GM12865 (cell line): Measurements from ENCODE around the gene SRGAP2C.
"Not testable (repeated sequence)": the region's sequence is repeated elsewhere in the genome, so short reads cannot be mapped to it uniquely, and the experiment has no call there.

Experiments used
- DNase-seq: peaks from one replicate; pipeline ENCODE4 v3.0.0; 2010; ENCODE audit warnings: low read depth
- H3K4me3 ChIP-seq: 2 replicates; pipeline ENCODE4 v1.5.1; 2011; ENCODE audit warnings: mild to moderate bottlenecking, low read depth, low read length, control low read depth
- TF ChIP-seq, protein P1 (sequence below): IDR thresholded peaks from 2 replicates; pipeline ENCODE4 v1.5.1; 2011; ENCODE audit warnings: low read length, control low read depth, low read depth, inconsistent platforms; ENCODE audit not compliant: insufficient read depth; ENCODE audit errors: missing control alignments

Gene SRGAP2C

DNA sequence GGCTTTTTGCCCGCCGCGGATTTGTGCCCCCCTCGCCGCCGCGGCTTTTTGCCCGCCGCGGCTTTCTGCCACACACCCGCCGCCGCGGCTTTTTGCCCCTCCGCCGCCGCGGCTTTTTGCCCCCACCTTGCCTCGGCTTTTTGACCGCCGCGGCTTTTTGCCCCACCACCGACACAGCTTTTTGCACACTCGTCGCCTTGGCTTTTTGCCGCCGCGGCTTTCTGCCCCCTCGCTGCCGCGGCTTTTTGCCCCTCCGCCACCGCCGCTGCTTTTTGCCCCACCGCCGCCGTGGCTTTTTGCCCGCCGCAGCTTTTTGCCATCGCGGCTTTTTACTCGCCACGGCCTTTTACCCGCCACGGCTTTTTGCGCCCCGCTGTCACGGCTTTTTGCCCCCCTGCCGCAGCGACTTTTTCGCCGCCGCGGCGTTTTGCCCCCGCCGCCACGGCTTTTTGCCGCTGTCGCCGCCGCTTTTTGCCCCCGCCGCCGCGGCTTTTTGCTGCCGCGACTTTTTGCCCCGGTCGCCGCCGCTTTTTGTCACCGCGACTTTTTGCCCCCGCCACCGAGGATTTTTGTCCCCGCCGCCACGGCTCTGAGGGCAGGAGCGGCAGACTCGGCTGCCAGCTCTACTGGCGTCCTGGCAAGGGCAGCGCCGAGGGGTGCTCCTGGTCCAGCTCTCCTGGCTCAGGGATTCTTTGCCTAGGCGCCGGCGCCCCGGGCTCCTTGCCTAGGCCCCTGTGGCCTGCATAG, 211.7 kb downstream of the SRGAP2C start:
- not testable (repeated sequence) for DNase-seq
- peak overlapping the region; percentile 41 for H3K4me3 ChIP-seq

GRCh38 chr1:121397101-121397500, 212.3 kb downstream of the SRGAP2C start:
- H3K4me3 ChIP-seq = peak overlapping the region; percentile 41; the same call in 1 of the 2 replicates
- not testable (repeated sequence) for DNase-seq

DNA sequence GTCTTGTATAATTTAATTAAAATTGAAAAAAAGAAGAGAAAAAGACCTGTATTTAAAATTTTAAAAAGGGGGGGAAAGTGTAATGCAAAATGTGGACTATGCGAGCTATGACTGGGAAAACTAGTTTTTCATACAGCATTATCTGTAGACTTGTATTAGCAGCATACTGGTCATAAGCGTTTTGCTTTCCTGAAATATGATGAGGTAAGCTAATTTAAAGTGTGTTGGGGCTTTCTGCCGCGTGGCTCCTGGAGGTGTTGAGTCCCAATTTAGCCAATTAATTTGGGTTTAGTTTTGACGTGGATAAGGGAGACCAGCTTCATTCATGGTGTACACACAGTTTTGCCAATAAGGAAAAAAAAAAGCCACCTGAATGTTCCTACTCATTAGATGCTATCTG, 214.4 kb downstream of the SRGAP2C start:
- DNase-seq, H3K4me3 ChIP-seq: not testable (repeated sequence)

DNA sequence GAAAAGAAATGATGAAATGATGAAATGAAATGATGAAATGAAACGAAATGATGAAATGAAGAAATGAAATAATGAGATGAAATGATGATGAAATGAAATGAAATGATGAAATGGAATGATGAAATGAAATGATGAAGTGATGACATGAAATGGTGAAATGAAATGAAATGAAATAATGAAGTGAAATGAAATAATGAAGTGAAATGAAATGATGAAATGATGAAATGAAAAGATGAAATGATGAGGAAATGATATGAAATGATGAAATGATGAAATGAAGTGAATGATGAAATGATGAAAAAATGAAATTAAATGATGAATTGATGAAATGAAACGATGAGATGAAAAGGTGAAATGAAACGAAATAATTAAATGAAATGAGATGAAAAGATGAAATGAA, 215.3 kb downstream of the SRGAP2C start:
- not testable (repeated sequence) for H3K4me3 ChIP-seq, DNase-seq

GRCh38 chr1:121400541-121401310, 216.0 kb downstream of the SRGAP2C start:
- H3K4me3 ChIP-seq, DNase-seq: not testable (repeated sequence)

DNA sequence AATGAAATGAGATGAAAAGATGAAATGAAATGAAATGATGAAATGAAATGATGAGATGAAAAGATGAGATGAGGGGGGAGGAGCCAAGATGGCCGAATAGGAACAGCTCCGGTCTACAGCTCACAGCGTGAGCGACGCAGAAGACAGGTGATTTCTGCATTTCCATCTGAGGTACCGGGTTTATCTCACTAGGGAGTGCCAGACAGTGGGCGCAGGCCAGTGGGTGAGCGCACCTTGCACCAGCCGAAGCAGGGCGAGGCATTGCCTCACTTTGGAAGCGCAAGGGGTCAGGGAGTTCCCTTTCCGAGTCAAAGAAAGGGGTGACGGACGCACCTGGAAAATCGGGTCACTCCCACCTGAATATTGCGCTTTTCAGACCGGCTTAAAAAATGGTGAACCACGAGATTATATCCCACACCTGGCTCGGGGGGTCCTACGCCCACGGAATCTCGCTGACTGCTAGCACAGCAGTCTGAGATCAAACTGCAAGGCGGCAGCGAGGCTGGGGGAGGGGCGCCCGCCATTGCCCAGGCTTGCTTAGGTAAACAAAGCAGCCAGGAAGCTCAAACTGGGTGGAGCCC, 216.7 kb downstream of the SRGAP2C start:
- not testable (repeated sequence) for DNase-seq
- peak overlapping the region; percentile 18; the same call in 1 of the 2 replicates for H3K4me3 ChIP-seq

DNA sequence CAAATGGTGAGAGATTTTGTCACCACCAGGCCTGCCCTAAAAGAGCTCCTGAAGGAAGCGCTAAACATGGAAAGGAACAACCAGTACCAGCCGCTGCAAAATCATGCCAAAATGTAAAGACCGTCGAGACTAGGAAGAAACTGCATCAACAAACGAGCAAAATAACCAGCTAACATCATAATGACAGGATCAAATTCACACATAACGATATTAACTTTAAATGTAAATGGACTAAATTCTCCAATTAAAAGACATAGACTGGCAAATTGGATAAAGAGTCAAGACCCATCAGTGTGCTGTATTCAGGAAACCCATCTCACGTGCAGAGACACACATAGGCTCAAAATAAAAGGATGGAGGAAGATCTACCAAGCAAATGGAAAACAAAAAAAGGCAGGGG, 218.5 kb downstream of the SRGAP2C start:
- not testable (repeated sequence) for H3K4me3 ChIP-seq, DNase-seq

- no peak for DNase-seq
- TF ChIP-seq, protein P1, sequence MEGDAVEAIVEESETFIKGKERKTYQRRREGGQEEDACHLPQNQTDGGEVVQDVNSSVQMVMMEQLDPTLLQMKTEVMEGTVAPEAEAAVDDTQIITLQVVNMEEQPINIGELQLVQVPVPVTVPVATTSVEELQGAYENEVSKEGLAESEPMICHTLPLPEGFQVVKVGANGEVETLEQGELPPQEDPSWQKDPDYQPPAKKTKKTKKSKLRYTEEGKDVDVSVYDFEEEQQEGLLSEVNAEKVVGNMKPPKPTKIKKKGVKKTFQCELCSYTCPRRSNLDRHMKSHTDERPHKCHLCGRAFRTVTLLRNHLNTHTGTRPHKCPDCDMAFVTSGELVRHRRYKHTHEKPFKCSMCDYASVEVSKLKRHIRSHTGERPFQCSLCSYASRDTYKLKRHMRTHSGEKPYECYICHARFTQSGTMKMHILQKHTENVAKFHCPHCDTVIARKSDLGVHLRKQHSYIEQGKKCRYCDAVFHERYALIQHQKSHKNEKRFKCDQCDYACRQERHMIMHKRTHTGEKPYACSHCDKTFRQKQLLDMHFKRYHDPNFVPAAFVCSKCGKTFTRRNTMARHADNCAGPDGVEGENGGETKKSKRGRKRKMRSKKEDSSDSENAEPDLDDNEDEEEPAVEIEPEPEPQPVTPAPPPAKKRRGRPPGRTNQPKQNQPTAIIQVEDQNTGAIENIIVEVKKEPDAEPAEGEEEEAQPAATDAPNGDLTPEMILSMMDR = no peak
- H3K4me3 ChIP-seq = no peak overlapping the region
These were observed 223.6 kb downstream of the SRGAP2C start for GRCh38 chr1:121408354-121408753.

DNA sequence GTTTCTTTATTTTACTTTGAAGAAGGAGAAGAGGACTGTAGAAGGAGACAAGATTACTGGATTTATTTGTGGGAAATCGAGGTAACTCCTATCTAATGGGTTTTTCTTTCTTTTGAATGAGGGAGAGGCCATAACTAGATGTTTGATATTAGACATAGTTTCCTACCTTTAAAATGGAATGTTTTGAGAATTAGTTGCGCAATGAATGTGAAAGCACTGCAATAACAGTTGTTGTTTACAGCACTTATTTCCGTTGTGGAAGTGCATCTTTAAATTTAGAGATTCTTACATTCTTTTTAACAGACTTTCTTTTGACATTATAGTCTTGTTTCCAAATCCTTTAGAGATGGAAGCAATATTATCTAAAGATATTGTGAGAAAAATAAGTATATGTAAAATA, 229.0 kb downstream of the SRGAP2C start:
- no peak overlapping the region for H3K4me3 ChIP-seq
- TF ChIP-seq, protein P1 = no peak
- DNase-seq = no peak

GRCh38 chr1:121414905-121415304, 230.1 kb downstream of the SRGAP2C start:
- TF ChIP-seq, protein P1 = no peak
- DNase-seq = no peak

More at GRCh38 chr1:121414905-121415304, 230.1 kb downstream of the SRGAP2C start:
- no peak overlapping the region for H3K4me3 ChIP-seq
